ENCODE results near the gene GAS2L1.

GRCh38 chr22:29302402-29302680 lies 4.1 kb upstream of the GAS2L1 start:
- TF ChIP-seq, protein P1, sequence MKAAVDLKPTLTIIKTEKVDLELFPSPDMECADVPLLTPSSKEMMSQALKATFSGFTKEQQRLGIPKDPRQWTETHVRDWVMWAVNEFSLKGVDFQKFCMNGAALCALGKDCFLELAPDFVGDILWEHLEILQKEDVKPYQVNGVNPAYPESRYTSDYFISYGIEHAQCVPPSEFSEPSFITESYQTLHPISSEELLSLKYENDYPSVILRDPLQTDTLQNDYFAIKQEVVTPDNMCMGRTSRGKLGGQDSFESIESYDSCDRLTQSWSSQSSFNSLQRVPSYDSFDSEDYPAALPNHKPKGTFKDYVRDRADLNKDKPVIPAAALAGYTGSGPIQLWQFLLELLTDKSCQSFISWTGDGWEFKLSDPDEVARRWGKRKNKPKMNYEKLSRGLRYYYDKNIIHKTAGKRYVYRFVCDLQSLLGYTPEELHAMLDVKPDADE (IDR thresholded peaks at IDR 0.05) = no peak
- no peak for TF ChIP-seq CREB1 (CRISPR knock-in tag; IDR thresholded peaks at IDR 0.05; ENCODE audit: low read depth)
- TF ChIP-seq POLR2AphosphoS5 (IDR thresholded peaks at IDR 0.05; ENCODE audit: low read depth) = no peak
- no peak for TF ChIP-seq CTCF (conservative IDR thresholded peaks at IDR 0.05; ENCODE audit: low read depth in 2 of 2)
- no peak for TF ChIP-seq EZH2 (IDR thresholded peaks at IDR 0.05; ENCODE audit: low read depth, unreplicated experiment)
- TF ChIP-seq, protein P2, sequence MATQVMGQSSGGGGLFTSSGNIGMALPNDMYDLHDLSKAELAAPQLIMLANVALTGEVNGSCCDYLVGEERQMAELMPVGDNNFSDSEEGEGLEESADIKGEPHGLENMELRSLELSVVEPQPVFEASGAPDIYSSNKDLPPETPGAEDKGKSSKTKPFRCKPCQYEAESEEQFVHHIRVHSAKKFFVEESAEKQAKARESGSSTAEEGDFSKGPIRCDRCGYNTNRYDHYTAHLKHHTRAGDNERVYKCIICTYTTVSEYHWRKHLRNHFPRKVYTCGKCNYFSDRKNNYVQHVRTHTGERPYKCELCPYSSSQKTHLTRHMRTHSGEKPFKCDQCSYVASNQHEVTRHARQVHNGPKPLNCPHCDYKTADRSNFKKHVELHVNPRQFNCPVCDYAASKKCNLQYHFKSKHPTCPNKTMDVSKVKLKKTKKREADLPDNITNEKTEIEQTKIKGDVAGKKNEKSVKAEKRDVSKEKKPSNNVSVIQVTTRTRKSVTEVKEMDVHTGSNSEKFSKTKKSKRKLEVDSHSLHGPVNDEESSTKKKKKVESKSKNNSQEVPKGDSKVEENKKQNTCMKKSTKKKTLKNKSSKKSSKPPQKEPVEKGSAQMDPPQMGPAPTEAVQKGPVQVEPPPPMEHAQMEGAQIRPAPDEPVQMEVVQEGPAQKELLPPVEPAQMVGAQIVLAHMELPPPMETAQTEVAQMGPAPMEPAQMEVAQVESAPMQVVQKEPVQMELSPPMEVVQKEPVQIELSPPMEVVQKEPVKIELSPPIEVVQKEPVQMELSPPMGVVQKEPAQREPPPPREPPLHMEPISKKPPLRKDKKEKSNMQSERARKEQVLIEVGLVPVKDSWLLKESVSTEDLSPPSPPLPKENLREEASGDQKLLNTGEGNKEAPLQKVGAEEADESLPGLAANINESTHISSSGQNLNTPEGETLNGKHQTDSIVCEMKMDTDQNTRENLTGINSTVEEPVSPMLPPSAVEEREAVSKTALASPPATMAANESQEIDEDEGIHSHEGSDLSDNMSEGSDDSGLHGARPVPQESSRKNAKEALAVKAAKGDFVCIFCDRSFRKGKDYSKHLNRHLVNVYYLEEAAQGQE (IDR thresholded peaks at IDR 0.05; ENCODE audit: unreplicated experiment) = no peak
- no peak for TF ChIP-seq EZH2phosphoT487 (IDR thresholded peaks at IDR 0.05; ENCODE audit: unreplicated experiment)
- TF ChIP-seq ZNF114 (CRISPR knock-in tag; IDR thresholded peaks at IDR 0.05) = no peak

Data from GM23338 (cell line).